Natural killer cell (primary cell): ENCODE data around the gene SND1. TPM values are rescaled to one million over a fixed set of nuclear protein-coding genes. Genes with fewer than 3 reads are reported as not detected.

Experiments used
- ATAC-seq, 3 donors: fragments of 150-1000 bp in 2 of 3; fragments of 200-7000 bp in 1 of 3; cut with Tn5 transposase; 1 replicate in 1 of 3; 2 replicates in 2 of 3; pipeline ENCODE4 v1.10.0; 2021; ENCODE audit warnings: mild to moderate bottlenecking in 2 of 3, moderate library complexity in 2 of 3
- DNase-seq, 2 donors: peaks; one replicate each; pipeline versions ENCODE4 v3.0.0 to v3.0.0-alpha.2; 2013 to 2021; ENCODE audit warnings: mixed read lengths in 1 of 2
- H3K27ac ChIP-seq: one replicate; pipeline ENCODE4 v1.5.1; 2013; ENCODE audit warnings: mild to moderate bottlenecking, low read length
- H3K27me3 ChIP-seq: one replicate; pipeline ENCODE4 v1.6.1; 2013; ENCODE audit warnings: low read length; ENCODE audit not compliant: control insufficient read depth, insufficient read depth
- H3K36me3 ChIP-seq: one replicate; pipeline ENCODE4 v1.6.1; 2013; ENCODE audit warnings: low read length; ENCODE audit not compliant: control insufficient read depth, insufficient read depth
- H3K4me1 ChIP-seq: one replicate; pipeline ENCODE4 v1.6.1; 2013; ENCODE audit warnings: low read length; ENCODE audit not compliant: control insufficient read depth, insufficient read depth
- H3K4me3 ChIP-seq: one replicate; pipeline ENCODE4 v1.5.1; 2013; ENCODE audit warnings: low read length
- H3K9me3 ChIP-seq: one replicate; pipeline ENCODE4 v1.6.1; 2013; ENCODE audit warnings: low read length; ENCODE audit not compliant: control insufficient read depth, insufficient read depth
- H3K27ac Mint-ChIP-seq, 2 donors: one replicate each; pipeline ENCODE4 v1.8.0; 2022; ENCODE audit warnings: mild to moderate bottlenecking in 2 of 2, mixed read lengths in 2 of 2, moderate library complexity in 1 of 2
- H3K27me3 Mint-ChIP-seq, 2 donors: one replicate each; pipeline ENCODE4 v1.8.0; 2022; ENCODE audit warnings: low read depth in 2 of 2, mixed read lengths in 2 of 2
- H3K36me3 Mint-ChIP-seq: one replicate; pipeline ENCODE4 v1.8.0; 2022; ENCODE audit warnings: mixed read lengths
- H3K4me1 Mint-ChIP-seq, 2 donors: one replicate each; pipeline ENCODE4 v1.8.0; 2022; ENCODE audit warnings: mixed read lengths in 2 of 2
- H3K4me3 Mint-ChIP-seq: one replicate; pipeline ENCODE4 v1.8.0; 2022; ENCODE audit warnings: mild to moderate bottlenecking, moderate library complexity, mixed read lengths
- H3K9me3 Mint-ChIP-seq, 2 donors: one replicate each; pipeline ENCODE4 v1.8.0; 2022; ENCODE audit warnings: mixed read lengths in 2 of 2
- WGBS: methylation state at CpG from one replicate; pipeline ENCODE4 v1.1.7; 2013; ENCODE audit warnings: missing lambda C conversion rate; ENCODE audit not compliant: insufficient coverage; 5-methylcytosine and 5-hydroxymethylcytosine counted together
- intact Hi-C: fragments of 100-400 bp; cut with micrococcal nuclease; formaldehyde crosslinking; loops from one replicate; pipeline ENCODE4 v1.14.2; 2022
- total RNA-seq, 4 donors: library from RNA; stranded (reverse); fragments of 120-200 nt in 1 of 4; gene quantifications; one replicate each; pipeline versions ENCODE4 v1.2.3 to v1.2.4, GENCODE V29; 2013 to 2022
- TF ChIP-seq, protein P1 (sequence below): fragments of 200-600 bp; IDR thresholded peaks from one replicate; pipeline ENCODE4 v1.8.0; 2022; ENCODE audit warnings: antibody characterized with exemption

Gene SND1
- total RNA-seq, 3 donors from 2014 or later (not counting 1 experiment from before 2014, with no cell fraction given), result 149 to 188 (median 149) TPM

DNA sequence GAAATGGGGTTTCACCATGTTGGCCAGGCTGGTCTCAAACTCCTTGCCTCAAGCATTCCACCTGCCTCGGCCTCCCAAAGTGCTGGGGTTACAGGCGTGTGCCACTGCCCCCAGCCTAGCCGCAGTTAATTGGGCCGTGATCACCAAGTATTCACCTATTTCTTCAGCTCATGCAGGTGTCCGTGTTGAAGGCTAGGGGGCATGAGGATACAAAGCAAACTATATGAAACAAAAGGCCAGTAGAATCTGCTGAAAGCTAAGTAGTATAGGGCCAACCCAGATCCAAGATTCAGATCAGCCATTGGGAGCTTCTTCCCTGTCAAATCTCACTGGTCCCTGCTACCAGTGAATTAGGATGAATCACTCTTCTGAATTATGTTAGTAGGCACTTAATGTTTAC is 305.9 kb downstream of the SND1 start:
- TF ChIP-seq, protein P1, sequence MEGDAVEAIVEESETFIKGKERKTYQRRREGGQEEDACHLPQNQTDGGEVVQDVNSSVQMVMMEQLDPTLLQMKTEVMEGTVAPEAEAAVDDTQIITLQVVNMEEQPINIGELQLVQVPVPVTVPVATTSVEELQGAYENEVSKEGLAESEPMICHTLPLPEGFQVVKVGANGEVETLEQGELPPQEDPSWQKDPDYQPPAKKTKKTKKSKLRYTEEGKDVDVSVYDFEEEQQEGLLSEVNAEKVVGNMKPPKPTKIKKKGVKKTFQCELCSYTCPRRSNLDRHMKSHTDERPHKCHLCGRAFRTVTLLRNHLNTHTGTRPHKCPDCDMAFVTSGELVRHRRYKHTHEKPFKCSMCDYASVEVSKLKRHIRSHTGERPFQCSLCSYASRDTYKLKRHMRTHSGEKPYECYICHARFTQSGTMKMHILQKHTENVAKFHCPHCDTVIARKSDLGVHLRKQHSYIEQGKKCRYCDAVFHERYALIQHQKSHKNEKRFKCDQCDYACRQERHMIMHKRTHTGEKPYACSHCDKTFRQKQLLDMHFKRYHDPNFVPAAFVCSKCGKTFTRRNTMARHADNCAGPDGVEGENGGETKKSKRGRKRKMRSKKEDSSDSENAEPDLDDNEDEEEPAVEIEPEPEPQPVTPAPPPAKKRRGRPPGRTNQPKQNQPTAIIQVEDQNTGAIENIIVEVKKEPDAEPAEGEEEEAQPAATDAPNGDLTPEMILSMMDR, result no peak
- Histone ChIP-seq H3K9me3 (no peaks in the 10 kb centered on the region), H3K36me3 (no peaks in the 10 kb centered on the region), H3K4me1 (no peaks in the 10 kb centered on the region), H3K27me3 (no peaks in the 10 kb centered on the region), H3K27ac (no peak overlapping the region), H3K4me3 (no peak overlapping the region)
- ATAC-seq (no peak), DNase-seq (no peak)
- Mint-ChIP-seq H3K4me3 (no peak overlapping the region), H3K27ac (no peak overlapping the region), H3K27me3 (no peaks in the 10 kb centered on the region), H3K36me3 (no peaks in the 10 kb centered on the region), H3K4me1 (peaks cover 0 to 13% of the 10 kb centered on the region in 2 donors), H3K9me3 (no peaks in the 10 kb centered on the region)
- intact Hi-C loops, result no loop called here
- WGBS, result 93% methylated on average over 5 of the region's 5 CpGs

DNA sequence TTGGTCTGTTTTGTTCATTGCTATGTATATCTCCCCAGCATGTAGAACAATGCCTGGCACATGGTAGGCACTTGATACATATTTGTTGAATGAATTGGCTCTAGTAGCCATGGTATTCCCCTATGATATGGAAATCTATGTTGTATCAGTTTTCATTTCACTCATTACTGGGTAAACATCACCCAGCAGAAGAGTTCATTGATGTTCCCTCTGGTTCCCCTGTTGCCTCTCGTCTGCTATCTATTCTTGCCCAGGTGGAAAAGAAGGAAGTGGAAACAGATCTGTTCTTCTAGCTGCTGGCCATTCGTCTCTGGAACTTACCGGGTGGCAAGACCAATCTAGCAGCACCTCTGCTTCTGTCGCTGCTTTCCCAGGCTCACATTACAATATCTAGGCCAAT is 307.8 kb downstream of the SND1 start:
- Histone ChIP-seq H3K4me1 (no peaks in the 10 kb centered on the region), H3K9me3 (no peaks in the 10 kb centered on the region), H3K36me3 (no peaks in the 10 kb centered on the region), H3K27ac (no peak overlapping the region), H3K27me3 (no peaks in the 10 kb centered on the region), H3K4me3 (no peak overlapping the region)
- TF ChIP-seq, protein P1, result no peak
- no peak for DNase-seq
- Mint-ChIP-seq H3K36me3 (no peaks in the 10 kb centered on the region), H3K9me3 (no peaks in the 10 kb centered on the region), H3K27me3 (no peaks in the 10 kb centered on the region), H3K4me3 (no peak overlapping the region), H3K27ac (no peak overlapping the region), H3K4me1 (peaks cover 0 to 13% of the 10 kb centered on the region in 2 donors)
- intact Hi-C loops, result no loop called here
- WGBS, result 86% methylated on average over 4 of the region's 4 CpGs
- ATAC-seq, result no peak

DNA sequence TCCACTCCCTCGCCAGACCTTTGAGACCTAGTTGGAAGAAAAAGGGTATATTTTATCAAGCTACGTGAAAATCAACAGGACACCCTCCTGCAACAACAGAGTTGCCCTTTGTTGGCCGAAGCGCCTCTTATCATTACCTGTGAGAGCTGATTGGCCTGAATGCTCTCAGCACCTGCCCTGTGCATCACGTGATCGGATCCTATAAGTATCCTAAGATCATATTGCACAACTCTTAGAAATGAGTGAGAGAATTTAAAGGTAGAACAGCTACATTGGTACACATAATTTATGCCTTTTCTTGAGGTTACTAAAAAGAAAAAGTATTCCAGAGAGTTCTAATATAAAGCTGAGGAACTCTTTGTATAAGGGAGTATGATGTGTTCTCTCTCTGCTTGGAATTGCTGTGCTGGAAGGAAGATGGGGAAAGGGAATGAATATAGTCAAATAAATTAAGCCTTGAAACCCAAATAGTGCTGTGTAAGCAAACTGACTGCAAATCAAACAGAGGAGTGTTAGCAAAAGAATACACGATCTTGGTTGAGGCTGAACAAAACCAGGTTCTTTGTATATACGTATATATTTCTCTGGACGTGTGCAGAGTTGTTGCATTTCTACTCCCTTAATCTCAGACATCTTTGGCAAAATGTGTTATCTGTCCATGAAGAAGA is 309.9 kb downstream of the SND1 start:
- peaks cover 0 to 13% of the 10 kb centered on the region in 2 donors for H3K4me1 Mint-ChIP-seq
- ATAC-seq, result no peak
- DNase-seq, result no peak
- no peaks in the 10 kb centered on the region for H3K36me3 Mint-ChIP-seq
- Histone ChIP-seq H3K27ac (no peak overlapping the region), H3K4me3 (no peak overlapping the region), H3K4me1 (no peaks in the 10 kb centered on the region), H3K36me3 (no peaks in the 10 kb centered on the region), H3K9me3 (no peaks in the 10 kb centered on the region), H3K27me3 (no peaks in the 10 kb centered on the region)
- over 99% methylated on average over 7 of the region's 9 CpGs for WGBS
- no peak overlapping the region for H3K27ac Mint-ChIP-seq
- H3K27me3 Mint-ChIP-seq, result no peaks in the 10 kb centered on the region
- intact Hi-C loops, result no loop called here
- TF ChIP-seq, protein P1, result no peak
- no peak overlapping the region for H3K4me3 Mint-ChIP-seq
- H3K9me3 Mint-ChIP-seq, result no peaks in the 10 kb centered on the region
